Measurements from ENCODE around the gene EYA2.
"Not testable (repeated sequence)": the region's sequence is repeated elsewhere in the genome, so short reads cannot be mapped to it uniquely, and the experiment has no call there.

Gene EYA2

GRCh38 chr20:47189060-47189459, 294.4 kb downstream of the EYA2 start:
- no peak for DNase-seq

GRCh38 chr20:47191074-47191673, 296.5 kb downstream of the EYA2 start:
- DNase-seq = no peak

GRCh38 chr20:47191956-47192355, 297.3 kb downstream of the EYA2 start:
- DNase-seq = no peak

GRCh38 chr20:47195573-47195972, 300.9 kb downstream of the EYA2 start:
- no peak for DNase-seq

- peak; percentile 36 to 73 (median 60) for DNase-seq
These were observed 301.7 kb downstream of the EYA2 start for GRCh38 chr20:47196091-47197081.

- no peak for DNase-seq
These were observed 303.6 kb downstream of the EYA2 start for GRCh38 chr20:47198254-47198671.

GRCh38 chr20:47198996-47199552, 304.4 kb downstream of the EYA2 start:
- no peak for DNase-seq

GRCh38 chr20:47201074-47201730, 306.6 kb downstream of the EYA2 start:
- no peak for DNase-seq

- no peak for DNase-seq
These were observed 308.4 kb downstream of the EYA2 start for GRCh38 chr20:47202733-47203667.

- no peak for DNase-seq
These were observed 309.6 kb downstream of the EYA2 start for GRCh38 chr20:47204008-47204849.

GRCh38 chr20:47204850-47205122, 310.1 kb downstream of the EYA2 start:
- not testable (repeated sequence) for DNase-seq

- no peak for DNase-seq
These were observed 311.0 kb downstream of the EYA2 start for GRCh38 chr20:47205577-47206123.

- DNase-seq = not testable (repeated sequence)
These were observed 311.9 kb downstream of the EYA2 start for GRCh38 chr20:47206552-47206951.

- DNase-seq = no peak
These were observed 312.5 kb downstream of the EYA2 start for GRCh38 chr20:47206962-47207641.

- no peak for DNase-seq
These were observed 314.0 kb downstream of the EYA2 start for GRCh38 chr20:47208534-47209174.

GRCh38 chr20:47209982-47210381, 315.3 kb downstream of the EYA2 start:
- no peak for DNase-seq

- DNase-seq = no peak
These were observed 315.8 kb downstream of the EYA2 start for GRCh38 chr20:47210470-47210869.

- DNase-seq = no peak
These were observed 316.4 kb downstream of the EYA2 start for GRCh38 chr20:47211036-47211435.

GRCh38 chr20:47212606-47213207, 318.1 kb downstream of the EYA2 start:
- DNase-seq = no peak
